AG09319 (cell line): Measurements from ENCODE around the gene NAXD.

Source experiments
- DNase-seq: peaks from one replicate; pipeline ENCODE4 v3.0.0-alpha.2; 2010; ENCODE audit warnings: low read depth; ENCODE audit errors: extremely low read depth
- TF ChIP-seq, protein P1 (sequence below): IDR thresholded peaks from 2 replicates; pipeline ENCODE4 v1.5.1; 2011; ENCODE audit warnings: low read depth, mild to moderate bottlenecking, inconsistent platforms, low read length, moderate library complexity

NAXD gene

DNA sequence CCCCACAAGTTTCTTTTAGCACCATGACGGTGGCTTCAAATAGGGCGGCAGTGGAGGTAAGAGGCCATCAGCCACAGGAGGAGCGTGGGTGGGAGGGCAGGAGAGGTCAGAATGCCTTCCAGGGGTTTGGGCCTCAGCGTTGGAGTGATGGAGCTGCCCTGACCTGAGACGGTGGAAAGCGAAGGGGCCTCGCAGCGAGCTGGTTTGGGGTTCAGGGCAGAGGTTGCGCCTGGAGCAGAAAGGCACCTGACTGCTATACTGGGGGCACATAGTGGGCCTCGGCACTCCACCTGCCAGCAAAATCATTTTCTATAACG, 382 bp upstream of the NAXD start:
- no peak for DNase-seq
- TF ChIP-seq, protein P1, sequence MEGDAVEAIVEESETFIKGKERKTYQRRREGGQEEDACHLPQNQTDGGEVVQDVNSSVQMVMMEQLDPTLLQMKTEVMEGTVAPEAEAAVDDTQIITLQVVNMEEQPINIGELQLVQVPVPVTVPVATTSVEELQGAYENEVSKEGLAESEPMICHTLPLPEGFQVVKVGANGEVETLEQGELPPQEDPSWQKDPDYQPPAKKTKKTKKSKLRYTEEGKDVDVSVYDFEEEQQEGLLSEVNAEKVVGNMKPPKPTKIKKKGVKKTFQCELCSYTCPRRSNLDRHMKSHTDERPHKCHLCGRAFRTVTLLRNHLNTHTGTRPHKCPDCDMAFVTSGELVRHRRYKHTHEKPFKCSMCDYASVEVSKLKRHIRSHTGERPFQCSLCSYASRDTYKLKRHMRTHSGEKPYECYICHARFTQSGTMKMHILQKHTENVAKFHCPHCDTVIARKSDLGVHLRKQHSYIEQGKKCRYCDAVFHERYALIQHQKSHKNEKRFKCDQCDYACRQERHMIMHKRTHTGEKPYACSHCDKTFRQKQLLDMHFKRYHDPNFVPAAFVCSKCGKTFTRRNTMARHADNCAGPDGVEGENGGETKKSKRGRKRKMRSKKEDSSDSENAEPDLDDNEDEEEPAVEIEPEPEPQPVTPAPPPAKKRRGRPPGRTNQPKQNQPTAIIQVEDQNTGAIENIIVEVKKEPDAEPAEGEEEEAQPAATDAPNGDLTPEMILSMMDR: no peak

DNA sequence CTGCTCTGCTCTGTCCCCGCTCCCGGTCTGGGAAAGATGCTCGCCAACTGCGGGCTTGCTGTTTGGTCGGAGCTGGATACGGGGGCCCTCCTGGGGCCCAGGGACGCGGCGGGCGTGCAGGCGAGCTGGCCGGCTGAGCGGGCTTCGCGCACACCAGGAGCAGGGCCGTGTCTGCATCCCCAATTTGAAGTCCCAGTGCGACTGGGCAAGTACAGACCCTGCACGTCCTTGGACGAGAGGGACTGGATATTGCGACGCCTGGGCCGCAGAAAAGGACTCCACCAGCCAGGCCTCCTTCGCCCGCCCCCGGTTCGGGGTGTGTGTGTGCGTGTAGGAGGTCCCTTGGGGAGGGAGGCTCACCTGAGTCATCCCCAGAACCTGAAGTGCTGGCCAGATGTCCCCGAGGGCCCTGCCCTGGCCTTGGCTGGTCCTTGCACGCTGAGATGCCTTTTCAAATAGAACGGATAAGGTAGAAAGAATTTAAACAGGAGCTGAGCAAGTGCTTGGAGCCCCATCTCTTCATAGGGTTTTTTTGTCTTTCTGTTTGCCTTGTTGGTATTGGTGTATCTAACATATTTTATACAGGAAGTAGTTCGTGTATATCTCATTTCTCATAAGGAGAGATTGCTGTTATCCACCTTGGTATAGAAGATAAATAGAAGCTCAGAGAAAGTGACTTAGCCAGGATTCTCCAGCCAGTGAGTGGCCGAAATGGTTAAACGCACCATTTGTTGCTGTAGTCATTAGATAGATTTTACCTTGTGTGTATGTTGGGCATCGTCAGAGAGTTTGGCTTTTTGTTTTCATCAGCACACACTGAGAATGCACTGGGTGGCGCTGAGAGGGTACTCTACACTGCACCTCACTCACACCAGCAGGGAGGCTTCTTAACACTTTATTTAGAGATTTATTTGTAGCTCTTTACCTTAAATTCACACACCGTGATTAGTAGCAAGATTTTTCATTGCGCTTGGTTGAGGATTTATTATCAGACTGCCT, 1.1 kb downstream of the NAXD start:
- TF ChIP-seq, protein P1: peak; percentile 15
- DNase-seq: peak; percentile 34

DNA sequence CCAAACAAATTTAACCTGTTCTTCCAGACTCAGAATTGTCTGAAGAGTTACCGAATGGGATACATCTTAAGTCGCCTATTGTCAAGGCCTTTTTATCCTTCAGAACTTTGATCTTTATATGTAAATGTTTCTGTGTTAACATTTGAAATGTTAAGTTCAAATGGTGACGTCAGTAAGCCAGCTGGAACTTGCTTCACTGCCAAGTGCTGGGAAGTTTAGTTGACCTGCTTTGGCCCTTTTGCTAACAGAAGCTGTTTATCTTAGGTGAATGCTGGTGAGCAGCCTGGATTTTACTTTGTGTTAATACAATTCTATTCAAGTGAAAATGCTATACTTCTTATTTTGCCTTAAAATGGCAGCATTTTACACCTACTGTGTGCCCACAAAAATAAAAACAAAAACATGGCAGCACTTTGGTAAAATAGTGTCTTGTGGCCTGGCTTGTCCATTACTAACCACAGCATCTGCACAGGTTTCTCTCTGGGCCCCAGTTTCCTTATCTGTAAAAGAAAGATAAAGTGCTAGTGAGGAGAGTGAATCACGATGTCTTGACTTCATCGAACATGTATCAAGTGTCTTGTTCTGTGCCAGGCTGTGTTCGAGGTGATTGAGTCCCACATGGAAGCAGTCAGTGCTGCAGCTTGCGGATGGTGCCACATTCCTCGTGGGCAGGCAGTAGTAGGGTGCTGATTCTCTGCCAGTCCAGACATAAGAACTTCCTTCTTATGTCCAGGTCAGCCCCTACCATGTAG, 2.2 kb downstream of the NAXD start:
- DNase-seq: peak; percentile 32
- TF ChIP-seq, protein P1: no peak

DNA sequence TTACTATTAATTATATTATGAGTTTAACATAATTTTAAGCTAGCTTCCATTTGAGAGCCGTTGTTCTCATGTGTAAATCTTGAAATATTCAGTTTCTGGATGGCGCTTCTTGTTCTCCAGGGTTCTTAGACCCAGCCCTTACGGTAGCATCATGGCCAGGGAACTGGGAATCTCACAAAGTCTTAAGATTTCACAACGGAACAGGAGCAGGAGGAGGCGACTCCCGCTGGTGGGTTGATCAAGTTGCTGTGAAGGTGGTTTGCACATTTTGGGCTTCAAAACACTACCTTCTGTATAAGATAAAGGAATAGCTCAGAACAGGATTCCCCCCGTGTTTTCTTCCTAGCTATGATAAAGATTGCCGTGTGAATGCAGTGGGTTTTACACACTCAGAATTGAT, 2.8 kb downstream of the NAXD start:
- TF ChIP-seq, protein P1: no peak
- no peak for DNase-seq

DNA sequence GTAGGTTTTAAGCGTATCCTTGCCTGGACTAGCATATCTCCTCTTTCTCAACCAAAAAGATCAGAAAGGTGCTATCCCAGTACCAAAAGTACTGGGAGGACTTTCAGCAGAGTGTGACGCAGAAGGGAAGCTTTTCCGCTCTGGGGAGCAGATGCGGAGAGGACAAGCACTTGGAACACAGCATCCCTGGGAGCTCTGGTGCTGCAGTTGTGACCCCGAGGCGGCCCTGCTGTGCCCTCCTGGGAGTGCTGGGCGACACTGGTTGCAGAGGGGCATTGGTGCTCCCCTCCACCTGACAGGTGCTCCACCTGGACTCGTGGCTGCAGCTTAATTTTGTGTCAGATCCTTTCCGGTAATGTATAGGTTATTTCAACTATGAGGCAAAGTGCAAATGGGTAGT, 3.4 kb downstream of the NAXD start:
- TF ChIP-seq, protein P1: no peak

DNA sequence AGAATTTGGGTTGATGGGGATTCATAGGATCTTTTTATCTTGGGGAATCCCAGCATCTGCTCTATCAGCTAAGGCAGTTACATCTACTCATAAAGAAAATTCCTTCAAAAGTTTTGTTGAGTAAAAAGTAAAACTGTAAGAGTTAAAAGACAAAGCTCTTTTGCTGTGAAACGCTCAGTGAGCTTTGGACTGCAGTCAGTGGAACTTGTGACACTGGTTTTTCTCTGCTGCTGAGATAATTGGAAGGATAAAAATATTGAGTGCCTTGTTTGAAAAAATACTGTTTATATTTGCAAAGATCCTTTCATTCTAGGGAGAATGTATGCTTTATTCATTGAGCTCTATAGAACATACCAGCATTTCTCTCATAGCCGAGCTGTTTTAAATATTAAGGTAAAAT, 5.3 kb downstream of the NAXD start:
- DNase-seq: no peak
- TF ChIP-seq, protein P1: no peak

More for the DNA sequence above, 3.4 kb downstream of the NAXD start:
- DNase-seq: no peak
